HEK293 (cell line): Measurements from ENCODE around the gene GRIN2A.

Source experiments
- CTCF ChIA-PET: fragments of 350-600 bp; formaldehyde crosslinking; extraction: SDS; loops from one replicate; lab custom pipeline; 2021; ENCODE audit warnings: antibody characterized with exemption; lab: Yijun Ruan, JAX
- POLR2A ChIA-PET: fragments of 300-600 bp; formaldehyde crosslinking; extraction: SDS; loops from one replicate; lab custom pipeline; 2020; ENCODE audit warnings: antibody characterized with exemption, inconsistent platforms; lab: Yijun Ruan, JAX
- H3K27ac ChIP-seq: fragments of 200-500 bp; sonication (Bioruptor generic); 2 replicates; pipeline ENCODE4 v1.5.1; 2014; ENCODE audit warnings: low read depth, low read length, control low read depth, inconsistent platforms; ENCODE audit errors: extremely low read depth
- H3K36me3 ChIP-seq, 2 experiments: fragments of 200-500 bp in 1 of 2; sonication (Bioruptor generic) in 1 of 2; 1 replicate in 1 of 2; 2 replicates in 1 of 2; pipeline ENCODE4 v1.5.1; 2014 to 2017; ENCODE audit warnings: inconsistent platforms in 2 of 2, low read length in 2 of 2; ENCODE audit not compliant: control insufficient read depth in 2 of 2, insufficient read depth in 1 of 2
- H3K4me1 ChIP-seq: fragments of 200-500 bp; sonication (Bioruptor generic); 2 replicates; pipeline ENCODE4 v1.5.1; 2014; ENCODE audit warnings: mild to moderate bottlenecking, low read length, inconsistent platforms; ENCODE audit not compliant: control insufficient read depth, insufficient read depth
- H3K4me3 ChIP-seq: 2 replicates; pipeline ENCODE4 v1.5.1; 2011; ENCODE audit warnings: low read depth, mild to moderate bottlenecking, control low read depth, low read length, moderate library complexity
- H3K9me3 ChIP-seq: fragments of 200-500 bp; sonication (Bioruptor generic); 2 replicates; pipeline ENCODE4 v1.5.1; 2014; ENCODE audit warnings: low read depth, low read length, inconsistent platforms; ENCODE audit not compliant: control insufficient read depth, insufficient read depth
- GLIS1 ChIP-seq: fragments of 450-650 bp; formaldehyde crosslinking; IDR thresholded peaks from 2 replicates; pipeline ENCODE4 v1.5.1; 2016; ENCODE audit warnings: missing biosample characterization, missing genetic modification characterization
- KLF7 ChIP-seq: fragments of 450-650 bp; formaldehyde crosslinking; IDR thresholded peaks from 2 replicates; pipeline ENCODE4 v1.5.1; 2016; ENCODE audit warnings: missing biosample characterization, missing genetic modification characterization, borderline replicate concordance
- MEIS1 ChIP-seq: sonication (generic); formaldehyde crosslinking; IDR thresholded peaks from 2 replicates; pipeline ENCODE4 v1.8.1; 2022; ENCODE audit warnings: missing genetic modification reagents, mild to moderate bottlenecking, borderline replicate concordance
- PRDM4 ChIP-seq: fragments of 450-650 bp; formaldehyde crosslinking; IDR thresholded peaks from 2 replicates; pipeline ENCODE4 v1.5.1; 2017; ENCODE audit warnings: missing biosample characterization, missing genetic modification characterization
- SP2 ChIP-seq: fragments of 450-650 bp; formaldehyde crosslinking; IDR thresholded peaks from 2 replicates; pipeline ENCODE4 v1.5.1; 2016; ENCODE audit warnings: missing biosample characterization, missing genetic modification characterization
- YY1 ChIP-seq: fragments of 450-650 bp; formaldehyde crosslinking; IDR thresholded peaks from 2 replicates; pipeline ENCODE4 v1.5.1; 2018; ENCODE audit warnings: missing biosample characterization, missing genetic modification characterization
- ZBTB20 ChIP-seq: fragments of 450-650 bp; formaldehyde crosslinking; IDR thresholded peaks from 2 replicates; pipeline ENCODE4 v1.5.1; 2016; ENCODE audit warnings: missing biosample characterization, missing genetic modification characterization
- ZBTB8A ChIP-seq: fragments of 450-650 bp; formaldehyde crosslinking; IDR thresholded peaks from 2 replicates; pipeline ENCODE4 v1.5.1; 2016; ENCODE audit warnings: missing biosample characterization, missing genetic modification characterization
- ZNF169 ChIP-seq: fragments of 450-650 bp; formaldehyde crosslinking; IDR thresholded peaks from 2 replicates; pipeline ENCODE4 v1.5.1; 2016; ENCODE audit warnings: missing biosample characterization, missing genetic modification characterization
- ZNF175 ChIP-seq: fragments of 450-650 bp; formaldehyde crosslinking; IDR thresholded peaks from 2 replicates; pipeline ENCODE4 v1.5.1; 2016; ENCODE audit warnings: missing biosample characterization, missing genetic modification characterization
- ZNF223 ChIP-seq: fragments of 450-650 bp; formaldehyde crosslinking; IDR thresholded peaks from 2 replicates; pipeline ENCODE4 v1.5.1; 2016; ENCODE audit warnings: missing biosample characterization, missing genetic modification characterization
- ZNF37A ChIP-seq: fragments of 450-650 bp; IDR thresholded peaks from 2 replicates; pipeline ENCODE4 v1.5.1; 2018; ENCODE audit warnings: missing biosample characterization, missing genetic modification characterization
- ZNF394 ChIP-seq: fragments of 450-650 bp; formaldehyde crosslinking; IDR thresholded peaks from 2 replicates; pipeline ENCODE4 v1.5.1; 2016; ENCODE audit warnings: missing biosample characterization, missing genetic modification characterization, mild to moderate bottlenecking, moderate library complexity, borderline replicate concordance
- ZNF404 ChIP-seq: fragments of 450-650 bp; formaldehyde crosslinking; IDR thresholded peaks from 2 replicates; pipeline ENCODE4 v1.5.1; 2017; ENCODE audit warnings: missing biosample characterization, missing genetic modification characterization
- ZNF501 ChIP-seq: fragments of 450-650 bp; formaldehyde crosslinking; IDR thresholded peaks from 2 replicates; pipeline ENCODE4 v1.5.1; 2016; ENCODE audit warnings: missing biosample characterization, missing genetic modification characterization
- ZNF558 ChIP-seq: fragments of 450-650 bp; formaldehyde crosslinking; IDR thresholded peaks from 2 replicates; pipeline ENCODE4 v1.5.1; 2016; ENCODE audit warnings: missing biosample characterization, missing genetic modification characterization
- ZNF623 ChIP-seq: fragments of 450-650 bp; formaldehyde crosslinking; IDR thresholded peaks from 2 replicates; pipeline ENCODE4 v1.5.1; 2016; ENCODE audit warnings: missing biosample characterization, missing genetic modification characterization
- ZNF626 ChIP-seq: fragments of 450-650 bp; sonication (Bioruptor Pico); formaldehyde crosslinking; IDR thresholded peaks from 2 replicates; pipeline ENCODE4 v1.5.1; 2018; ENCODE audit warnings: missing biosample characterization, missing genetic modification characterization, inconsistent platforms
- ZNF677 ChIP-seq: fragments of 450-650 bp; IDR thresholded peaks from 2 replicates; pipeline ENCODE4 v1.5.0; 2018; ENCODE audit warnings: missing biosample characterization, mild to moderate bottlenecking, missing genetic modification characterization, moderate library complexity
- ZNF777 ChIP-seq: fragments of 450-650 bp; formaldehyde crosslinking; IDR thresholded peaks from 2 replicates; pipeline ENCODE4 v1.5.1; 2017; ENCODE audit warnings: missing biosample characterization, missing genetic modification characterization, borderline replicate concordance

GRIN2A gene

GRCh38 chr16:10078541-10078949 lies 103.7 kb downstream of the GRIN2A start:
- no peaks in the 10 kb centered on the region for H3K9me3 ChIP-seq
- no peak overlapping the region for H3K4me3 ChIP-seq
- no peak for TF ChIP-seq ZBTB20 (tag by site-specific recombination)
- no peak for TF ChIP-seq ZNF626 (tag by site-specific recombination)
- peak; percentile 59 for TF ChIP-seq GLIS1 (tag by site-specific recombination)
- TF ChIP-seq ZNF623 (tag by site-specific recombination), result no peak
- H3K36me3 ChIP-seq, result no peaks in the 10 kb centered on the region
- H3K4me1 ChIP-seq, result no peaks in the 10 kb centered on the region
- ChIA-PET POLR2A (no interaction called here), CTCF (interaction anchor here (0.7 kb wide), 1 partner anchor 539 kb away, joined by 3 read pairs; no protein-coding TSS in a partner anchor)
- H3K27ac ChIP-seq, result no peak overlapping the region

- H3K36me3 ChIP-seq, result no peaks in the 10 kb centered on the region
- TF ChIP-seq ZNF623 (tag by site-specific recombination) (0 out of 2 replicates have a peak, but pooled peaks have one; percentile 4), ZNF501 (tag by site-specific recombination) (no peak)
- ChIA-PET POLR2A (no interaction called here), CTCF (no interaction called here)
- H3K4me3 ChIP-seq, result no peak overlapping the region
- H3K27ac ChIP-seq, result no peak overlapping the region
- no peaks in the 10 kb centered on the region for H3K4me1 ChIP-seq
- no peaks in the 10 kb centered on the region for H3K9me3 ChIP-seq
Observed at GRCh38 chr16:10077861-10078260, 104.4 kb downstream of the GRIN2A start.

- no peaks in the 10 kb centered on the region for H3K36me3 ChIP-seq
- TF ChIP-seq ZNF223 (no peak), ZNF777 (tag by site-specific recombination) (no peak), PRDM4 (tag by site-specific recombination) (no peak)
- H3K4me1 ChIP-seq, result no peaks in the 10 kb centered on the region
- H3K9me3 ChIP-seq, result no peaks in the 10 kb centered on the region
- POLR2A ChIA-PET, result interaction anchor here (0.5 kb wide), 1 partner anchor 12 kb away, joined by 7 read pairs; no protein-coding TSS in a partner anchor
- H3K4me3 ChIP-seq, result no peak overlapping the region
- CTCF ChIA-PET, result no interaction called here
- H3K27ac ChIP-seq, result no peak overlapping the region
Observed at GRCh38 chr16:10076037-10076436, 106.2 kb downstream of the GRIN2A start.

- H3K36me3 ChIP-seq, result no peaks in the 10 kb centered on the region
- no peak for TF ChIP-seq YY1
- no peak for TF ChIP-seq ZNF394 (tag by site-specific recombination)
- no peak for TF ChIP-seq MEIS1
- no peak for TF ChIP-seq ZNF169 (tag by site-specific recombination)
- TF ChIP-seq ZNF404 (tag by site-specific recombination), result no peak
- no peak for TF ChIP-seq ZNF677 (tag by site-specific recombination)
- no peak for TF ChIP-seq ZNF37A (tag by site-specific recombination)
- TF ChIP-seq SP2 (tag by site-specific recombination), result no peak
- no peak for TF ChIP-seq KLF7 (tag by site-specific recombination)
- TF ChIP-seq ZNF558 (tag by site-specific recombination), result no peak
- no peak for TF ChIP-seq ZBTB8A (tag by site-specific recombination)
- no peak for TF ChIP-seq ZNF175 (tag by site-specific recombination)
- no peaks in the 10 kb centered on the region for H3K9me3 ChIP-seq
- H3K4me1 ChIP-seq, result no peaks in the 10 kb centered on the region
- no peak overlapping the region for H3K4me3 ChIP-seq
- CTCF ChIA-PET, result interaction anchor here (0.7 kb wide), 1 partner anchor 41 kb away, joined by 3 read pairs; no protein-coding TSS in a partner anchor
- POLR2A ChIA-PET, result no interaction called here
- no peak overlapping the region for H3K27ac ChIP-seq
Observed at GRCh38 chr16:10070591-10070990, 111.6 kb downstream of the GRIN2A start.
